IMR-90 (cell line): Measurements from ENCODE around the gene LIN28A. TPM values are rescaled to one million over a fixed set of nuclear protein-coding genes. Genes with fewer than 3 reads are reported as not detected.

ENCODE experiments used
- ATAC-seq: fragments of 200-7000 bp; cut with Tn5 transposase; 2 replicates; pipeline ENCODE4 v1.9.1; 2020; ENCODE audit warnings: low read depth, mild to moderate bottlenecking, moderate library complexity
- BruUV-seq: library from RNA; stranded (reverse); fragments of 400-500 nt; replicated peaks from 2 replicates; lab custom pipeline; 2021; lab: Mats Ljungman, UMichigan
- CTCF ChIA-PET: fragments of 300-600 bp; formaldehyde crosslinking; extraction: SDS; loops from one replicate; lab custom pipeline; 2021; ENCODE audit warnings: antibody characterized with exemption; lab: Yijun Ruan, JAX
- POLR2A ChIA-PET: fragments of 300-600 bp; sonication (Branson Sonifier 250); formaldehyde crosslinking; loops from one replicate; lab custom pipeline; 2022; ENCODE audit warnings: antibody characterized with exemption; ENCODE audit not compliant: unreplicated experiment; lab: Charles Lee
- DNase-seq: peaks from one replicate; pipeline ENCODE4 v3.0.0; 2013
- H2AFZ ChIP-seq: replicated peaks from 2 replicates; pipeline ENCODE3; 2013; ENCODE audit warnings: low read length, mild to moderate bottlenecking; ENCODE audit not compliant: poor library complexity
- H2AK5ac ChIP-seq: 2 replicates; pipeline ENCODE4 v1.6.1; 2013; ENCODE audit warnings: low read depth, low read length, inconsistent platforms
- H2AK9ac ChIP-seq: replicated peaks from 2 replicates; pipeline ENCODE3; 2013; ENCODE audit warnings: mild to moderate bottlenecking, low read depth, low read length, moderate library complexity; ENCODE audit not compliant: poor library complexity
- H2BK120ac ChIP-seq: 2 replicates; pipeline ENCODE4 v1.6.1; 2013; ENCODE audit warnings: low read depth, low read length, inconsistent platforms
- H2BK15ac ChIP-seq: 3 replicates; pipeline ENCODE4 v1.6.1; 2013; ENCODE audit warnings: low read depth, low read length, inconsistent platforms
- H2BK20ac ChIP-seq: 2 replicates; pipeline ENCODE4 v1.6.1; 2013; ENCODE audit warnings: low read depth, mild to moderate bottlenecking, inconsistent platforms, low read length, moderate library complexity
- H2BK5ac ChIP-seq: 2 replicates; pipeline ENCODE4 v1.6.1; 2013; ENCODE audit warnings: mild to moderate bottlenecking, low read depth, low read length, inconsistent platforms; ENCODE audit not compliant: poor library complexity, severe bottlenecking
- H3K14ac ChIP-seq: replicated peaks from 2 replicates; pipeline ENCODE4 v1.6.1; 2013; ENCODE audit warnings: low read depth, low read length, inconsistent platforms
- H3K18ac ChIP-seq: 2 replicates; pipeline ENCODE4 v1.6.1; 2013; ENCODE audit warnings: low read depth, low read length, control low read depth
- H3K23ac ChIP-seq: 2 replicates; pipeline ENCODE4 v1.6.1; 2013; ENCODE audit warnings: low read depth, low read length, inconsistent platforms
- H3K27ac ChIP-seq: 2 replicates; pipeline ENCODE4 v1.5.1; 2013; ENCODE audit warnings: mild to moderate bottlenecking, control low read depth, low read length; ENCODE audit not compliant: insufficient read depth
- H3K27me3 ChIP-seq: 2 replicates; pipeline ENCODE4 v1.6.1; 2013; ENCODE audit warnings: low read length; ENCODE audit not compliant: control insufficient read depth, insufficient read depth
- H3K36me3 ChIP-seq: 2 replicates; pipeline ENCODE4 v1.6.1; 2013; ENCODE audit warnings: low read length, mixed read lengths; ENCODE audit not compliant: control insufficient read depth, insufficient read depth
- H3K4ac ChIP-seq: 2 replicates; pipeline ENCODE4 v1.6.1; 2013; ENCODE audit warnings: low read depth, low read length, inconsistent platforms
- H3K4me1 ChIP-seq: 2 replicates; pipeline ENCODE4 v1.6.1; 2013; ENCODE audit warnings: low read length, mixed read lengths; ENCODE audit not compliant: control insufficient read depth, insufficient read depth
- H3K4me2 ChIP-seq: 2 replicates; pipeline ENCODE4 v1.6.1; 2013; ENCODE audit warnings: low read depth, mild to moderate bottlenecking, control low read depth, low read length, moderate library complexity
- H3K4me3 ChIP-seq: 2 replicates; pipeline ENCODE4 v1.5.1; 2013; ENCODE audit warnings: low read depth, mild to moderate bottlenecking, control low read depth, low read length, moderate library complexity; ENCODE audit not compliant: insufficient read depth
- H3K56ac ChIP-seq: 2 replicates; pipeline ENCODE4 v1.6.1; 2013; ENCODE audit warnings: low read length, inconsistent platforms; ENCODE audit not compliant: insufficient read depth; ENCODE audit errors: extremely low read depth
- H3K79me1 ChIP-seq, 2 experiments: 2 replicates each; pipeline ENCODE4 v1.6.1; 2013; ENCODE audit warnings: low read length in 2 of 2, inconsistent platforms in 1 of 2, low read depth in 1 of 2
- H3K9ac ChIP-seq: 2 replicates; pipeline ENCODE4 v1.6.1; 2013; ENCODE audit warnings: low read depth, low read length, control low read depth
- H3K9me1 ChIP-seq: 2 replicates; pipeline ENCODE4 v1.6.1; 2013; ENCODE audit warnings: low read length, inconsistent platforms; ENCODE audit not compliant: insufficient read depth
- H3K9me3 ChIP-seq: 2 replicates; pipeline ENCODE4 v1.6.1; 2013; ENCODE audit warnings: low read length; ENCODE audit not compliant: control insufficient read depth, insufficient read depth
- H4K20me1 ChIP-seq: 2 replicates; pipeline ENCODE4 v1.6.1; 2013; ENCODE audit warnings: low read length, inconsistent platforms; ENCODE audit not compliant: insufficient read depth
- H4K5ac ChIP-seq: 2 replicates; pipeline ENCODE4 v1.6.1; 2013; ENCODE audit warnings: mild to moderate bottlenecking, low read depth, low read length, control low read depth
- H4K8ac ChIP-seq, 2 experiments: 2 replicates each; pipeline ENCODE4 v1.6.1; 2013; ENCODE audit warnings: low read depth in 2 of 2, low read length in 2 of 2, control low read depth in 1 of 2, inconsistent platforms in 1 of 2
- H4K91ac ChIP-seq: 2 replicates; pipeline ENCODE4 v1.6.1; 2013; ENCODE audit warnings: low read depth, low read length, inconsistent platforms; ENCODE audit not compliant: insufficient read depth
- BHLHE40 ChIP-seq: fragments of 150-350 bp; IDR thresholded peaks from 2 replicates; pipeline ENCODE4 v1.6.1; 2016; ENCODE audit warnings: mild to moderate bottlenecking, low read depth, low read length
- CEBPB ChIP-seq: IDR thresholded peaks from 2 replicates; pipeline ENCODE4 v1.6.1; 2012; ENCODE audit warnings: low read depth, low read length, improper control_type of control experiment
- CHD1 ChIP-seq: IDR thresholded peaks from 2 replicates; pipeline ENCODE4 v1.6.1; 2012; ENCODE audit warnings: low read depth, low read length, improper control_type of control experiment
- FOS ChIP-seq: fragments of 150-350 bp; IDR thresholded peaks from 2 replicates; pipeline ENCODE4 v1.6.1; 2016; ENCODE audit warnings: low read depth, low read length
- MAFK ChIP-seq: IDR thresholded peaks from 2 replicates; pipeline ENCODE4 v1.6.1; 2012; ENCODE audit warnings: low read depth, low read length, improper control_type of control experiment
- MAZ ChIP-seq: IDR thresholded peaks from 2 replicates; pipeline ENCODE4 v1.6.1; 2012; ENCODE audit warnings: low read depth, mild to moderate bottlenecking, low read length, improper control_type of control experiment, moderate library complexity, borderline replicate concordance
- MXI1 ChIP-seq: IDR thresholded peaks from 2 replicates; pipeline ENCODE4 v1.6.1; 2012; ENCODE audit warnings: low read depth, mild to moderate bottlenecking, low read length, moderate library complexity, borderline replicate concordance
- NFE2L2 ChIP-seq: fragments of 150-350 bp; IDR thresholded peaks from 2 replicates; pipeline ENCODE4 v1.6.1; 2016; ENCODE audit warnings: low read depth, mild to moderate bottlenecking, low read length
- POLR2A ChIP-seq: IDR thresholded peaks from 2 replicates; pipeline ENCODE4 v1.6.1; 2012; ENCODE audit warnings: mild to moderate bottlenecking, low read depth, low read length
- RAD21 ChIP-seq: IDR thresholded peaks from 2 replicates; pipeline ENCODE4 v1.6.1; 2012; ENCODE audit warnings: low read length, improper control_type of control experiment
- RCOR1 ChIP-seq: IDR thresholded peaks from 2 replicates; pipeline ENCODE4 v1.6.1; 2012; ENCODE audit warnings: mild to moderate bottlenecking, low read length, improper control_type of control experiment; ENCODE audit not compliant: insufficient replicate concordance
- RFX5 ChIP-seq: IDR thresholded peaks from 2 replicates; pipeline ENCODE4 v1.8.0; 2012; ENCODE audit warnings: low read depth, mild to moderate bottlenecking, low read length, moderate library complexity
- SMC3 ChIP-seq: fragments of 150-350 bp; IDR thresholded peaks from 2 replicates; pipeline ENCODE4 v1.6.1; 2016; ENCODE audit warnings: low read depth, mild to moderate bottlenecking, antibody characterized with exemption, low read length, moderate library complexity
- WGBS, 2 experiments: methylation state at CpG; one replicate each; pipeline versions ENCODE4 v1.1.5 to v1.1.7; 2013; ENCODE audit warnings: missing lambda C conversion rate in 2 of 2; ENCODE audit not compliant: insufficient read length in 1 of 2; ENCODE audit errors: extremely low coverage in 2 of 2; 5-methylcytosine and 5-hydroxymethylcytosine counted together
- dilution Hi-C: fragments of 300-500 bp; cut with HindIII; formaldehyde crosslinking; loops from one replicate; pipeline ENCODE4 v1.14.3; 2018; ENCODE audit warnings: low sequenced_read_pairs; ENCODE audit not compliant: unreplicated experiment
- in situ Hi-C: fragments of 300-500 bp; cut with MboI; formaldehyde crosslinking; loops from 3 replicates; pipeline ENCODE4 v1.14.3; 2019; ENCODE audit warnings: low sequenced_read_pairs, inconsistent platforms, mixed read lengths
- intact Hi-C: fragments of 100-400 bp; cut with micrococcal nuclease; formaldehyde crosslinking; loops from 2 replicates; pipeline ENCODE4 v1.10.0; 2022
- polyA plus RNA-seq, 3 experiments: library from polyadenylated mRNA; depleted of rRNA; stranded (reverse); fragments of >200 nt; gene quantifications; 2 replicates each; pipeline ENCODE4 v1.2.3, GENCODE V29; 2012; ENCODE audit warnings: low replicate concordance in 1 of 3
- total RNA-seq: library from RNA; depleted of rRNA; stranded (reverse); fragments of >200 nt; gene quantifications from 2 replicates; pipeline ENCODE4 v1.2.3, GENCODE V29; 2012
- TF ChIP-seq, protein P1 (sequence below): fragments of 150-350 bp; IDR thresholded peaks from 2 replicates; pipeline ENCODE4 v1.6.1; 2017; ENCODE audit warnings: mild to moderate bottlenecking, antibody characterized with exemption, low read length, low read depth
- TF ChIP-seq, protein P2 (sequence below): fragments of 150-350 bp; IDR thresholded peaks from 2 replicates; pipeline ENCODE4 v1.6.1; 2016; ENCODE audit warnings: low read depth, mild to moderate bottlenecking, low read length, moderate library complexity, borderline replicate concordance
- TF ChIP-seq, protein P3 (sequence below): conservative IDR thresholded peaks from 2 replicates; pipeline ENCODE4 v1.5.1; 2012; ENCODE audit warnings: mild to moderate bottlenecking, low read depth, low read length, improper control_type of control experiment

Gene LIN28A
- total and polyA plus RNA-seq, 2 of the 4 experiments (the other 2 are of a cell fraction) = not detected

DNA sequence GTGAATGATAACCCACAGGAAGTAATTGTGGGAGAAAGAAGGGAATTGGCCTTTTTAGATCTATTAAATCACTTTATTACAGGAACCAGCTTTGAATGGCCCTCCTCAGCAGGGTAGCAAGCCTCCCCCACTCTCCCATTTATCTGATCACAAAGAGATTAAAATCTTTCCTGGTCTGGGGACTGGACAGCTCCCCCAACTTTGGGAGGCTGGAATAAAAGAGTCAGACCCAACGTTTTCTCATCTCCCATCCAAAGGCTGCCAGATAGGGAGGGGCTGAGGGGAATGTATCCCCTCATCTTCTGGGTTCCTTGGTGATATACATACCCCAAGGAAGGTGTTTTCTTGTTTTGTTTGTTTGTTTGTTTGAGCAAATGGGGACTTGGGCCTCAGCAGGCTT is 2.4 kb downstream of the LIN28A start:
- CTCF ChIA-PET = no interaction called here

More for the DNA sequence above, 2.4 kb downstream of the LIN28A start:
- BruUV-seq = no TSS peak
- Histone ChIP-seq H3K27me3 (peaks cover 72% of the 10 kb centered on the region), H3K56ac (no peak overlapping the region), H3K4ac (no peak overlapping the region), H4K20me1 (no peaks in the 10 kb centered on the region; the same call in 1 of the 2 replicates), H3K36me3 (no peaks in the 10 kb centered on the region), H3K79me1 (no peaks in the 10 kb centered on the region), H4K5ac (no peak overlapping the region), H2BK120ac (no peak overlapping the region), H3K4me3 (no peak overlapping the region), H3K23ac (no peak overlapping the region), H3K14ac (no peak overlapping the region), H2AK9ac (no peak overlapping the region), H3K4me1 (no peaks in the 10 kb centered on the region), H2AFZ (no peak overlapping the region), H3K9ac (no peak overlapping the region), H3K9me3 (0 out of 2 replicates have a peak, but pooled peaks cover 2% of the 10 kb centered on the region), H2BK15ac (no peak overlapping the region), H3K4me2 (no peak overlapping the region), H3K18ac (no peak overlapping the region), H4K8ac (no peak overlapping the region), H2AK5ac (no peak overlapping the region), H3K9me1 (0 out of 2 replicates have a peak, but pooled peaks cover 2% of the 10 kb centered on the region), H2BK20ac (no peak overlapping the region), H2BK5ac (no peak overlapping the region), H4K91ac (no peak overlapping the region), H3K27ac (no peak overlapping the region)
- DNase-seq = no peak
- POLR2A ChIA-PET = no interaction called here
- TF ChIP-seq FOS (no peak), POLR2A (no peak), MXI1 (no peak), CHD1 (no peak), BHLHE40 (no peak), RFX5 (no peak), RCOR1 (no peak), RAD21 (no peak), MAFK (no peak), SMC3 (no peak), CEBPB (no peak), MAZ (no peak), NFE2L2 (no peak)
- TF ChIP-seq, protein P1, sequence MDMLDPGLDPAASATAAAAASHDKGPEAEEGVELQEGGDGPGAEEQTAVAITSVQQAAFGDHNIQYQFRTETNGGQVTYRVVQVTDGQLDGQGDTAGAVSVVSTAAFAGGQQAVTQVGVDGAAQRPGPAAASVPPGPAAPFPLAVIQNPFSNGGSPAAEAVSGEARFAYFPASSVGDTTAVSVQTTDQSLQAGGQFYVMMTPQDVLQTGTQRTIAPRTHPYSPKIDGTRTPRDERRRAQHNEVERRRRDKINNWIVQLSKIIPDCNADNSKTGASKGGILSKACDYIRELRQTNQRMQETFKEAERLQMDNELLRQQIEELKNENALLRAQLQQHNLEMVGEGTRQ = no peak
- TF ChIP-seq, protein P2, sequence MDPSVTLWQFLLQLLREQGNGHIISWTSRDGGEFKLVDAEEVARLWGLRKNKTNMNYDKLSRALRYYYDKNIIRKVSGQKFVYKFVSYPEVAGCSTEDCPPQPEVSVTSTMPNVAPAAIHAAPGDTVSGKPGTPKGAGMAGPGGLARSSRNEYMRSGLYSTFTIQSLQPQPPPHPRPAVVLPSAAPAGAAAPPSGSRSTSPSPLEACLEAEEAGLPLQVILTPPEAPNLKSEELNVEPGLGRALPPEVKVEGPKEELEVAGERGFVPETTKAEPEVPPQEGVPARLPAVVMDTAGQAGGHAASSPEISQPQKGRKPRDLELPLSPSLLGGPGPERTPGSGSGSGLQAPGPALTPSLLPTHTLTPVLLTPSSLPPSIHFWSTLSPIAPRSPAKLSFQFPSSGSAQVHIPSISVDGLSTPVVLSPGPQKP = no peak
- TF ChIP-seq, protein P3, sequence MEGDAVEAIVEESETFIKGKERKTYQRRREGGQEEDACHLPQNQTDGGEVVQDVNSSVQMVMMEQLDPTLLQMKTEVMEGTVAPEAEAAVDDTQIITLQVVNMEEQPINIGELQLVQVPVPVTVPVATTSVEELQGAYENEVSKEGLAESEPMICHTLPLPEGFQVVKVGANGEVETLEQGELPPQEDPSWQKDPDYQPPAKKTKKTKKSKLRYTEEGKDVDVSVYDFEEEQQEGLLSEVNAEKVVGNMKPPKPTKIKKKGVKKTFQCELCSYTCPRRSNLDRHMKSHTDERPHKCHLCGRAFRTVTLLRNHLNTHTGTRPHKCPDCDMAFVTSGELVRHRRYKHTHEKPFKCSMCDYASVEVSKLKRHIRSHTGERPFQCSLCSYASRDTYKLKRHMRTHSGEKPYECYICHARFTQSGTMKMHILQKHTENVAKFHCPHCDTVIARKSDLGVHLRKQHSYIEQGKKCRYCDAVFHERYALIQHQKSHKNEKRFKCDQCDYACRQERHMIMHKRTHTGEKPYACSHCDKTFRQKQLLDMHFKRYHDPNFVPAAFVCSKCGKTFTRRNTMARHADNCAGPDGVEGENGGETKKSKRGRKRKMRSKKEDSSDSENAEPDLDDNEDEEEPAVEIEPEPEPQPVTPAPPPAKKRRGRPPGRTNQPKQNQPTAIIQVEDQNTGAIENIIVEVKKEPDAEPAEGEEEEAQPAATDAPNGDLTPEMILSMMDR = no peak
- dilution Hi-C loops (no loop called here), in situ Hi-C loops (no loop called here), intact Hi-C loops (no loop called here)
- WGBS, 2 experiments = no CpG with 5 or more reads among the region's 1 CpG
- no peak for ATAC-seq
